Glomerular endothelial cell (primary cell): ENCODE results near the gene FLT1. TPM values are rescaled to one million over a fixed set of nuclear protein-coding genes. Genes with fewer than 3 reads are reported as not detected.

Experiments
- DNase-seq: peaks from one replicate; pipeline ENCODE4 v3.0.0-alpha.2; 2011; ENCODE audit warnings: low read depth, low spot score; ENCODE audit errors: extremely low read depth
- total RNA-seq: library from RNA; depleted of rRNA; stranded (reverse); fragments of >200 nt; gene quantifications from 2 replicates; pipeline ENCODE4 v1.2.3, GENCODE V29; 2015

Gene FLT1
- total RNA-seq, 1 donor from 2014 or later: 156 TPM

DNA sequence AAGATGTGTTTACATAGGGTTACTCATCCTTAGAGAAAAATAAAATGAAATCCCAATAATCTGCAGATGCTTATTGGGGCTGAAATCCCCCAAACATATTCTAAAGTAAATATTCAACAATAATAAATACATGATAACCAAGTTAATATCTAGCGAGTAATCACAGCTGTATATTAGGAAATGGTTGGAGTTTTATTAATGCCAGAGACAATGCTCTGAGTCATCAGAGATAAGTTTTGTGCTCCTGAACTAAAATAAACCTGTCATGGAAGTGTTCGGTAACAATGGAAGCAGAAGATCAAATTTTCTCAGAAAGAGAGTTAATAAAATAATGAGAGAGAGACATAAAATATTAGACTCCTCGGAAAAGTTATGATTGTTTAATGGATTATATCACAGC, 31.4 kb downstream of the FLT1 start:
- no peak for DNase-seq

DNA sequence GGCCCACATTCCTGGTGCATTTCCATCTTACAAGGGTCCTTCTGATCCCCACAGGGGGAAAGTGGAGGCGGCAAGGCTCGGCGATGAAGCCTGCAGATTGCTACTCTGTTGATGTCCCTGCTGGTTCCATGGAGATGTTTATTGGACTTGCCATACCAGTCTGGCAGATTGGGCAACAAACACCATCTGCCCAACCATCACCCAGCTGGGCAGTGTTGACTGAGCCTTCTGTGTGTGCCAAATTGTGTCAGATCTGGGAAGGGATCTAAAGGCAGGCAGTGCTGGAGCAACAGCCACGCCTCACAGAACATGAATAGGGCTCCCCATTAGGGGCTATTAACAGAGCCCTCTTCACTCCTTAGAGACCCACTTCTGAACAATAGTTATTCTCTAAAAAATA, 35.0 kb downstream of the FLT1 start:
- DNase-seq: no peak

DNA sequence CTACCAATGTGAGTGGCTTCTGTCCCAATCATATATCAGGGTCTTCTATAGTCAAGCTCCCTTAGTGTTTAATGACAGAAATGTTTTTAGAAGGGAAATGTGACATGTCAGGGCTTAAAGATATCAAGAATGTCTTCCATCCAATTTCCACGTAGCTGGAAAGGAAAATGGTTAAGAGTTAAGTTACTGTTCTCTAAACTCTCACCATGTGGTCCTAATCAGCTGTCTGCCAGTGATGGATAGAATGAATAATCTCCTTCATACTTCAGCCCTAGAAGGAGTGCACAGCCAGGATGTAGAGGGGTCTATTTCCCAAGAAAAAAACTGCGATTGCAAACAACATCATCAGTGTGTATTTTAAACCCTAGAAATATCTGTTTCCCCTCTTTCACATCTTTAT, 36.3 kb downstream of the FLT1 start:
- DNase-seq: no peak

DNA sequence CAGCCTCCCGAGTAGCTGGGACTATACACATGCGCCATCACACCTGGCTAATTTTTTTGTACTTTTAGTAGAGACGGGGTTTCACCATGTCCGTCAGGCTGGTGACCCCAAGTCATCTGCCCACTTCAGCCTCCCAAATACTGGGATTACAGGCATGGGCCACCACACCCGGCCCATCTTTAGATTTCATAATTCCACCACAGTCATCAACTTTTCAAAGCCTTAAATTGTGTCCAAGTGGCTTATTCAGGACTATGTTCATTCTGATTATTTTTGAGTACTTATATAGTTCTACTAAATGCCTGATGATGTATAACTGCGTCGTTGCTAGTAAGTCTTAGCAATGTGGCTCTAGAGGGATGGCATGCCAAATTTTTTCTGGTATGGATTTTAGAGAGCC, 36.9 kb downstream of the FLT1 start:
- no peak for DNase-seq

DNA sequence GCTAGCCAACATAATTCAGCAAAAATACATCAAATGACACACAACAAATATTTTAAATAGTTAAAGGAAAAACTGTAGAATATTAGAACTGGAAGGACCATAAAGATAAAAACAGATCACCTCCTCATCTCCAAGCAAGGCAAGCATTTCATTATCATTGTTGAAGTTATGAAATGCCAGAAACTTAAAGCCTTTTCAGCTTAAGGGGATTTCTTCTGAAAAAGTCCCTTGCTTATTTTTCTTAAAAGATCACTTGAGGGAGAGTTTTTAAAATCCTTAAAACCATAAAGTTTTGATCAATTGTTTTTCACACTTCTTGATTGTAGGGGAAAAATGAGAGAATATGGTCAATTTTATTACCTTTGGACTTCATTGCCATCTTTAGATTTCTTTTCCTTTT, 37.4 kb downstream of the FLT1 start:
- no peak for DNase-seq

DNA sequence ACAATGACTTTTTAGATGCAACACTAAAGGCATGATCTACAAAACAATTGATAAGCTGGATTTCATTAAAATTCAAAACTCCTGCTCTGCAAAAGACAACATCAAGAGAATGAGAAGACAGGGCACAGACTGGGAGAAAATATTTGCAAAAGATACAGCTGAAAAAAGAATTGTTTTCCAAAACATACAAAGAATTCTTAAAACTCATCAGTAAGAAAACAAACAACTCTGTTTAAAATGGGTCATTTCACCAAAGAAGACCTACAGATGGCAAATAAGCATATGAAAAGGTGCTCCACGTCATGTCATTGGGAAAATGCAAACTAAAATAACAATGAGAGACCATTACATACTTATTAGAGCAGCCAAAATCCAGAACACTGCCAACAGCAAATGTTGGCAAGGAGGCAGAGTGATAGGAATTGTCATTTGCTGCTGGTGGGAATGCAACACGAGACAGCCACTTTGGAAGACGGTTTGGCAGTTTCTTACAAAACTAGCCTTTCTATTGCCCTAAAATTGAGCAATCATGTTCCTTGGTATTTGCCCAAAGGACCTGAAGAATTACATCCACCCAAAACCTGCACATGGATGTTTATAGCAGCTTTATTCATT, 39.2 kb downstream of the FLT1 start:
- DNase-seq: no peak

DNA sequence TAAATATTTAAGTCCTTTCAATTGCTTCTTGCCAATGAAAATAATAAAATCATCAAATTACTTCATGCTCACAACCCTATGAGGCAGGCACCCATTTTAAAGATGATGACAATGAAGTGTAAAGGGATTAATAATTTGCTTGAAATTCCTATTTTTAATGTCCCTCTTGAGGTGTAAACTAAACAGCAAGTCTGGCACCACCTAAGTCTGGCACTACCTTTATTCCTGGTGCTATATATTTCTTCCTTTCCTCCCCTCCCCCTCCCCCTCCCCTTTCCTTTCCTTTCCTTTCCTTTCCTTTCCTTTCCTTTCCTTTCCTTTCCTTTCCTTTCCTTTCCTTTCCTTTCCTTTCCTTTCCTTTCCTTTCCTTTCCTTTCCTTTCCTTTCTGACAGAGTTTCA, 42.2 kb downstream of the FLT1 start:
- DNase-seq: no peak

DNA sequence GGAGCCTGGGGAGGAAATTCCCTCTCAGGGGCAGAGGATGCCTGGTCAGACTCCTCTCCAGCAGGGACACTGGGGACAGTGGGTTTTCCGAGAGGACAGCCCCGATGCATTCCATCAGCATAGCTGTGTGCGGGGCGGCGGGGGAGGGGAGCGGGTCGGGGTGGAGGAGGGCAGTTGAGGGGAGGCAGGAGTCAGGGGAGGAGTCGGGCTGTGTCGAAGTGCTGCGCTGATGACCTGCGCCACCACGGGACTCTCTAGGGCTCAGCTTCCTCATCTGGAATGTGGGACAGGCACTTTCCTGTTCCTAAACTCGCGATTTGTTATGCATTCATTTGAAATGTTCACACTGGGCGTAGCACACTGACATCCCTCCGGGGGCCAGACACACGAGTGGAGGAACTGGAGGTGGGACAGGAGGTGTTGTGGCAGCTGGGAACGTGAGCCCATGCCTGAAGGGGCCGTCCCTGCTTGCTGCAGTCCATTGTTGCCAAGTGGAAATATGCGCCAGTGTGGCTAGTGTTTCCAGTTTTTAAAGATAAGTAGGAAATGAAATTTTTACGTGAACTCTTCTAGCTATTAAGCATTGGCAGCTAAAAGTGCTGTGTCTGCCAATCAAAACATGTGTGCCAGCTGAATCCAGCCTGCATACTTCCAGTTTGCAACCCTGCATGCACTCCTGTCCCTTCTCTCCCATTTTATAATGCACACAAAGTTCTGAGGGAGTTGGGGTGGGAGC, 43.3 kb downstream of the FLT1 start:
- DNase-seq: no peak

DNA sequence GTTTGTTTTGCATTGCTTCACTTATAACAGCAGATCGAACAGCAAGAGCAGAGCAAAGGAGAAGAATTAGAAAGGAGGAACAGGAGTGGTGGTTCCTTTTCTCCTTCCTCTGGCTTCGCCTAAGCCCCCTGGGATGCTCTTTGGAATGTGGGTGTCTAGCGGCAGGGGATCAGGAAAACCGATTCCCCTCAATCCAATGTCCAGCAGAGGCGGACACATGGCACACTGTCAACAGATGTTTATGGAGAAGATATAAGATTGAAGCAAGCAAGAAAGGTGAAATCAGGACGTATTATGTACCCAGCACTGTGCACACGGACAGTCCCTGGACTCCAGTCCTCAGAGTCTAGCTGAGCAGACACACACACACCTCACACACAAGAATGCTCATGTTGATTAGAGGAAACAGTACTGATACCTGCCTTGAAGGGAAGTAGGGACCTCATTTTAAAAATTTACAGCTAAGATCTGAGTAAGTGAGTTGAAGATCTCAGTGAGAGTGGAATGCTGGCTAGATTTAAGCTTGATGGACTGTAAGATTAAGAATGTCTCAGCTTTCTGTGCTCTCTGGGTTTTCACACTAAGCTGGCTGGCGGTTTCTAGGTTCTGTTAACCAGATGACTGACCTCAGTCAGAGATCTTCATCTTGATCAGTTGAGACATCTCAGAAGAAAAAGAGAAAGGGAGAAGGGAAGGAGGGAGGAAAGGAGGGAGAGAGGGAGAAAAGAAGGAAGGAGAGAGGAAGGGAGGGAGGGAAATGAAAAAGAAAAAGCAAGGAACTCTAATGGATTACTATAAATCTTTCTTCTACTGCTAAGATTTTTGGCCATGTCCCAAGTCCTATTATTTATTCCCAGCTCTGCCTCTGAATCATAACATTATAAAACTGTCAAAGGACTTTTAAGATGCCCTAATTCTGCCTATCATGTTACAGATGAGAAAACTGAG, 44.8 kb downstream of the FLT1 start:
- no peak for DNase-seq

DNA sequence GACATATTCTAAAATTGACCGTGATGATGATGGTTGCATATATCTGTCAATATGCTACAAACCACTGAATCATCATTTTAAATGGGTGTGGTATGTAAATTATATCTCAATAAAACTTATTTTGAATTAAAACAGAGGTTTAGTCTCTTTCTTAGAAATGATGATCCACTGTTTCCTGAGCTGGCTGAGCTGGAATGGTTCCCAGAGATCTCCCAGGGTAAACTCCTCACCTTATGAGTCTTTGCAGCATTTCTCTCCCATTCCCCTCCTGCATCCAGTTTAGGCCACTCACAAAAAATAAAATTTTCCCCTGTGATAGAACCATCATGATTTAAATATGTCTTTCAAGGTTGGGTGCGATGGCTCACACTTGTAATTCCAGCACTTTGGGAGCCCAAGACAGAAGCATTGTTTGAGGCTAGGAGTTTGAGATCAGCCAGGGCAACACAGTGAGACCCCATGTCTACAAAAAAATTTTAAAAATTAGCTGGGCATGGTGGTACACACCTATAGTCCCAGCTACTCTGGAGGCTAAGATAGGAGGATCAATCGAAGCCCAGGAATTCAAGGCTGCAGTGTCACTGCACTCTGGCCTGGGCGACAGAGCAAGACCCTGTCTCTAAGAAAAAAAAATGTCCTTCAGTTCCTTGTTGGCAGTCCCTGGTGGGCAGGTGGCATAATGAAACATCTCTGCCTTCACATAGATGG, 46.1 kb downstream of the FLT1 start:
- no peak for DNase-seq

DNA sequence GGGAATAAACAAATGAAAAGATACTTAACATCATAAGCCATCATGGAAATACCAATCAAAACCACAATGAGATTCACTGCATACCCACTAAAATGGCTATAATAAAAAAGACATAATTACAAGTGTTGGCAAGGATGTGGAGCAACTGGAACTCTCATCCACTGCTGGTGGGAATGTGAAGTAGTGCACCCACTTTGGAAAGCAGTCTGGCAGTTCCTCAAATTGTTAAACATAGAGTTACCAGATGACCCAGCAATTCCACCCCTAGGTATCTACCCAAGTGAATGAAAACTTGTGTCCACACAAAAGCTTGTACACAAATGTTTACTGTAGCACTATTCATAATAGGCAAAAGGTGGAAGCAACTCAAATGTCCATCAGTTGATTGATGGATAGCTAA, 46.9 kb downstream of the FLT1 start:
- no peak for DNase-seq

DNA sequence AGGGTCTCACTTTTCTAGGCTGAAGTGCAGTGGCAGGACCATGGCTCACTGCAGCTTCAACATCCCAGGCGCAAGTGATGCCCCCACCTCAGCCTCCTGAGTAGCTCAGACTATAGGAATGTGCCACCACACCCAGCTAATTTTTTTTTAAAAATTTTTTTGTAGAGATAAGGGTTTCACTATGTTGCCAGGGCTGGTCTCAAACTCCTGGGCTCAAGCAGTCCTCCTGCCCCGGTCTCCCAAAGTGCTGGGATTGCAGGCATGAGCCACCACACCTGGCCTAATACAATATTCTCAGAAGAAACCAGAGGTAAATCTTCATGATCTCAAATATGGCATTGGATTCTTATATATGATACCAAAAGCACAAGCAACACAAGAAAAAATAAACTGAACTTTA, 47.7 kb downstream of the FLT1 start:
- no peak for DNase-seq

DNA sequence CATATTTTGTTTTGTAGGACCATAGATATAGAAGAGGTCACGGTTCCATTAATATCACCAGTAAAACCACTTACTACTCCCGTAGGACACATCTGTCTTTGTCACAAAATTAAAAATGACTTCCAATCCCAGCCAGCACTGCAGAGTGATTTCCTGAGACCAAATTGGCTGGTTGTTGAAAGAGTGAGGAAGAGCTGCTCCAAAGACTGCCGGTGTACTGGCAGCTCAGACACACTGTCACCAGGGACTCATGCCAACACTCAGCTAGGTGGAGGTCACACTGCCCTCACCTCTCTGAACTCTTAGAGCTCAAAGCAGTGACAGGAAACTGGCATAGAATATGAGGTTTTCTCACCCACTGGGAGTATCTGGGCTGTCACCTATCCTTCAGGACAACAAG, 52.1 kb downstream of the FLT1 start:
- no peak for DNase-seq

DNA sequence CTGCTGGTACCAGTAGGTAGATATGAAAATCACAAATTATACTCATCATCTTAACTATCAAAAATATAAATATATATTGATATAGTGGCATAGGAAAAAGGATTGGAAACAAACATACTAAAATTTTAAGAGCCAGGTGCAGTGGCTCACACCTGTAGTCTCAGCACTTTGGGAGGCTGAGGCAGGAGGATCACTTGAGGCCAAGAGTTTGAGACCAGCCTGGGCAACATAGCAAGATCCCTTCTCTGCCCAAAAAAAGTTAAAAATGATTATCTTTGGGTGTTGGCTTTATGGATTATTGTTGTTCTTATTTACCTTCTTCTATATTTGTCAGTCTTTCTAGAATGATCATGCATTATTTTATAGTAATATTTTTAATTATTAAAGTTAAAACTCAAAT, 53.4 kb downstream of the FLT1 start:
- DNase-seq: no peak

DNA sequence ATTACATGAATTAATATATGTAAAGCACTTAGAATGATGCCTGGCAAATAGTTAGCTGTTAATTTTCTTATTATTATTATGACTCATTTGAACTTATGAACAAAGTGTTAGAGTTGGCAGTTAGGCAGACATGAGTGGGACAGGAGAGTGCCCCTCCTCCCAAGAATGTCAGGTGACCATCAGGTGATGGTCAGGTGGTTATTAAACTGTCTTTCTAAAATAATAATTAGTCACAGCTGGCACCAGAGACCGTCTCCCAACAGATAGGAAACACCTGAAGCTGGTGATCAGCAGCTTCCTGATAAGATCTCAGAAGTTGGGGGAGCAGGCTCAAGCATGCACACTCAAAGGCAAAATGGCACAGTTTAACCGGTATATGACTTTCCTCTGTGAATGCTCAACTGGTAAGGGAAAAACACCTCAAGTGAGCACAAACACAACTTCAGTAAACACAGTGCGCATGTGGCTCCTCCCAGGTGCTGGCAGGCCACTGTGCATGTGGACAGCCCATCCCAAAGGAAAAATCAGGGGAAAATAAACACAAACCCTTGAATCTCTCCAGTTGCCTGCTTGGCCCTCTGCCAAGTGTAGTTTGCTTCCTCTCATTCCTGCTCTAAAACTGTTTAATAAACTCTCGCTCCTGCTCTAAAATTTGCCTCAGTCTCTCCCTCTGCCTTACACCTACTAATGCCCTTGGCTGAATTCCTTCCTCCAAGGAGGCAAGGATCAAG, 54.0 kb downstream of the FLT1 start:
- DNase-seq: no peak

DNA sequence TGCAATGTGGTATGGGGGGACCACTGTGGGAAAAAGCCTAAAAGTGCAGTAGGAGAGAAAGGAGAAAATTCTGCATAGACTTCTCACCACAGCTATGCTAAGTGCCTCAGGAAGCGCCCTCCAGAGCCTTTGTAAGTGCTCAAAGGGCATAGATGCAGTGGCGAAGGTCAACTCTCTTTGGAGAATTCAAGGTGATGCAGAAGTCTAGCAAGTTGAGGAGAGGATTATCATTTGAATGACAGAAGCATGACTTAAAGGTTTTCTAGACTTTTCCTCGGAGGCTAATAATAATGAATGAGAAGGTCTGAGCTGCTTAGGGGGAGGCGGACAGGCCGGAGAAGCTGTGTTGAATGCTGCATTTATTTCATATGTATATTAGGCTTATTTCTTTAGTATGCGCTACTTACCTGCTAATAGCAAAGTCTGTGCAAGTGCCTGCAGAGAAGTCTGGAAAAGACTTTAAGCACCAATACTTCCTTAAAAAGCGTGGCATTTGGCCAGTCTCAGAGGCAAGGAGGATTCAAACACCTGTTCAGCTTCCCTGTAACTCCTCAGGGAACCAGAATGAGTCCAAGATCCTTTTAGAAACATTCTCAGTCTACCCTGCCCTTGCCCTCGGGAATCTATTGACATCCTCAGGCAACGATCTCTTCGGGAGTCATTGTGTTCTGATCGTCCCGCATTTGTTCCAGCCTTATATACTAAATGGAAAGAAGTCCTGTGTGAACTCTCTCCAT, 56.2 kb downstream of the FLT1 start:
- no peak for DNase-seq

DNA sequence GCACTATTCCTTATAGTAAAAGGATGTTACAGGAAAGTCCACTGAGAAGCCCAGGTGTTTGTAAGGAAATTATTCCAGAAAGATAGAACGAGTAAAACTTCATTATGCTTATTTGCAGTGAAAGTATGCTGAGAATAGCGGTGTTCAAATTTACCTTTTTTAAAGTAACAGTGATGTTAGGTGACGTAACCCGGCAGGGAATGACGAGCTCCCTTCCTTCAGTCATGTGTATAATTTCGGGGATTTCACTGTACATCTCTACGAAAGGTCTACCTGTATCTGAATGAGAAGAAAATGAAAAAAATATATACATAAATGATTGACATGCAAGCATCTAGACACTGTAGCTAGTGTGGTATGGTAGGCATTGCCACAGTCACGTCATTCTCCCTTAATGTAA, 56.9 kb downstream of the FLT1 start:
- DNase-seq: no peak

DNA sequence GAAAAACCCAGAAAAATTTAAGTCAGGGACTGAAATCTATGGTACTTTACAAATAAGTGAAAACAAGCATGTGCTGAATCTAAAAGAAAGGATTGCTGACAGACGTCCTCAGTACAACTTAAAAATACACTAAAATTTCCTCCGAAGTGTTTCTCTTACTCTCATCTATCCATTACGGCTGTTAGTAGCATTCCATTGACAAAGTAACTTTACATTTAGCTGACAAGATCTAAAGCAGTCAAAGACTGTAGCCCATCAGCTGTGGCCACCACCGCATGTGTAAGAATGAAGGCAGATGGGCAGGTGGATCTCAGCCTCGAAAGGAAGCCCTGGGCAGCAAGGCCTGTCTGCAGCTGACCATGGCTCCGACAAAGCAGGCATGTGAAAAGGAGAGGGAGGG, 59.0 kb downstream of the FLT1 start:
- DNase-seq: no peak

DNA sequence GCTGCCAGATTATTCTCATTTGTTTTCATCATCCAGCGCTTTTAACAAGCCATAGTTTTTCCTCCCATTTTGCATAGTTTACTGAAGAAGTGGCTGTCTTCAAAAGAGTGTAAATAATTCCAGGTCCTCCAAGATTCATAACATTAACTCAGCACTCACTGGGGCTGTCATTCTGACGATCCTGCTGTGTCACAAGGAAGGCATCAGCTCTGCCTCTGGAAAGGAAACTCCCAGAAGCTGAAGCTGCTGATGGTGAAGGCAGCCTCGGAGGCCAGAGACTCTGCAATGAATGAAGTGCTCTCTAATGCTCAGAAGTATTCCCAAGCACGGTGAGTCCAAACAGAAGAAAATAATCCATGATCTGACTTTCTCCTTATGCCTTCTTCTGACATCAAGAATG, 60.0 kb downstream of the FLT1 start:
- DNase-seq: no peak
